Retina (tissue), 1 donor: ENCODE measurements around the gene CIB4.

ENCODE experiments used
- DNase-seq: peaks from one replicate; pipeline ENCODE4 v3.0.0-alpha.2; 2016

CIB4 gene

GRCh38 chr2:26619521-26619951 is 21.6 kb downstream of the CIB4 start:
- no peak for DNase-seq

GRCh38 chr2:26619096-26619495 is 22.1 kb downstream of the CIB4 start:
- no peak for DNase-seq

DNA sequence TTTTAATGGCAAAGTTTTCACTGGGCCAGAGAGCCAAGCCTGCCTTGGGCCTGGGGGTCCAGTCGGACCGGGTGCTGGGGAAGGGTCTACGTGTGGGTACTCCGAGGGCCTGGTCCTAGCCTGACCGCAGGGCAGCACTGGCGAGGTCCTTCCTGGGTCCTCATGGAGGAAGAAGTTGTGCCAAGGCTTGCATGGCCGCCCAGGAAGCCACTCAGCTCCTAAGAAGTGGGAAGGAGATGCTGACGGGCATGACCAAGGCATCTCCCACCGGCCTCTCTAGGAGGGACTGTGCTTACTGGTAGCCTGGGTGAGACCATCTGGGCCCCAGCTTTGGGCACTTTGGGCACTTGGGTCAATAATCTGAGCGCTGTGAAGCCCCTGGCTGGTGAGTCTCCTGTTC is 22.6 kb downstream of the CIB4 start:
- no peak for DNase-seq

- DNase-seq: peak; percentile 57
Observed at GRCh38 chr2:26617588-26618083, 23.5 kb downstream of the CIB4 start.

GRCh38 chr2:26616706-26617587 is 24.2 kb downstream of the CIB4 start:
- DNase-seq: no peak

GRCh38 chr2:26615860-26616705 is 25.1 kb downstream of the CIB4 start:
- peak; percentile 46 for DNase-seq

GRCh38 chr2:26615336-26615859 is 25.8 kb downstream of the CIB4 start:
- DNase-seq: no peak

GRCh38 chr2:26614216-26615138 is 26.7 kb downstream of the CIB4 start:
- DNase-seq: peak; percentile 58

DNA sequence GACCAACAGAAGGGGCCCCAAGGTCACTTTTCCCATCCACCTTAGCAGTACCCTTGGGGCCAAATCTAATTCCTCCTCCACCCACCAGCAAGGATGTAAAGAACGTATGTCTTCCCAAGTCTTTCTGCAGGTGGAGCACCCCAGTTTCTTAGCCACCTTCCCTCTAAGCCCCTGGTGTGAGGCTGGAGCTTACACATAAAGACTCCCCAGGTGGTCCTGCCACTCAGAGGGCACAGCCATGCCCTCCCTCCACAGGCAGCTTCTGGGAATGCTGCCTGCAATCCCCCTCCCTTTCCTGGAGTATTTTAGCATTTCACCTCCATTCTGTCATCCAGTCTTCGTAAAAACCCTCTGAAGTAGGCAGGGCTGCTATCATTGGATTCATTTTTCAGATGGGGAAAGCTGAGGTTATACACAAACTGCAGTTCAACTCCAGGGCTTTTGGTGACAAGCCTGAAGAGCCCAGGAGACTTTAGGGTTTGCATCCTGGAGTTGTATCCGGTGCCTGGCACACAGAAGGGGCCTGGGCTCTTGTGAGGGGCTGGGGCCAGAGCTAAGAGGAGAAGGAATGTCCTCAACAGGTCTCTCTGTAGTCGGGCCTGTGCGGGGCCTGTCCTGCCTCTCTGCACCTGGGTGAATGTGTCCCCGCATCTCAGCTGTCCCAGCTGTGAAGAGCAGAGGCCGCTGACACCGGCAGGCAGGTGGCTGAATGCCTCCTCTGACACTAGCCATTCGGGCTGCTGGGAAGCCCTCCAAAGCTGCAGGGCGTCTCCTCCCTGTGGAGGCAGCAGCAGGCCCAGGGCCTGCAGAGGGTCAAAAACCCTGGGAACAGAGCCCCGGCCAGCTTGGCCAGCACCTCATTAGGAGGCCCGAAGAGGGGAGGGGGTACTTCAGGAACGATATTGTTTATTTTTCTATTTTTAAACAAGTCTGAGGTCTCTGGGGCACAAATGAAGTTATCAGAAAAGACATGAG is 27.6 kb downstream of the CIB4 start:
- DNase-seq: no peak

DNA sequence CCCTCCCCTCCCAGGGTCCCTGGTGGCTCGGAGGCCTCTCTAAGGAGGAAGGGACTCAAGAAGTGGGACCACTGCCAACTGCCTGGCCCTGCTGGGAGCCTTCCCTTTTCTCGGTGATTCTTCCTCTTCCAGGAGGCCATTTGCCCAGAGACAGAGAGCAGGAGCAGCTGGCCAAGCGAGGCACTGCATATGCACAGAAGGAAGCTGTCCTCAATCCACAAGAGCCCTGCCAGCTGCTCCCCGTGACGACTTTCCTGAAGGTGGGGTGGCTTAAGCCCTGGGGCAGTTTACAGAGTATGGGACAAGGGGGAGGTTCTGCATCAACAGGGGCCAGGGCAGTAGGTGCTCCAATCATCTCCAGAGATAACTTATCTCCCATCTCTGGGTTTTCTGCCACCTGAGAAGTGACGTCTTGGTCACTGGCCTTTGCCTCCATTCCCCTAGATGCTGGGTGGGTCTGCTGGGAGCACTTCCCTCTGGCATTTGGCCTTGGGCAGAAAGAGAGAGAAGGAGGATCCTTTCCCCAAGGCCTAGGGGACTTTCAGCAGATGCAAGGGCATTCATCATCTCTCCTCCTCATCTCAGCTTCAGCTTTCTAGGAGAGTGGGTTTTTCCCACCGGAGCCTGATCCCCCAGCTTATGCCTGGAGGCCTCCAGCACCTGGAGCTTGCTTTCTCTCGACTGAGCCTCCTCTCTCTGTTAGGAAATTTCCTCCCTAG is 28.5 kb downstream of the CIB4 start:
- peak; percentile 65 for DNase-seq

DNA sequence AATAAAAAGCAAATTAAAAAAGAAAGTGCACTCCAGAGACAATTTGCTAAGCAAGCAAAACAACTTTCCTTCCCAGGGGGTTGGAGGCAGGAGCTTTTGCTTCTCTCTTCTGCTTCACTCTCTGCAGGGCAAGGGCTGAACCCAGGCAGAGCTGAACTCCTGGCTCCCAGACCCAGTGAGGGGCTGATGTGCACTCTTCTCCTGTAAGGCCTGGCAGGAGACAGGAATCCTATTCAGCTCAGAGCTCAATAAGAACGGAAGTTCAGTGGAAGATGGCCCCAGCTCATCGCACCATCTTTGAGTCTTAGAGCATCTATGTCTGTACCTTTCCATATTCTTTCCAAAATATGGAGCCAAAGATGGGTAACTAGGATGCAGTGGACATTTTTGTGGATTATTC is 29.1 kb downstream of the CIB4 start:
- no peak for DNase-seq

- no peak for DNase-seq
Observed at GRCh38 chr2:26610504-26611335, 30.4 kb downstream of the CIB4 start.

DNA sequence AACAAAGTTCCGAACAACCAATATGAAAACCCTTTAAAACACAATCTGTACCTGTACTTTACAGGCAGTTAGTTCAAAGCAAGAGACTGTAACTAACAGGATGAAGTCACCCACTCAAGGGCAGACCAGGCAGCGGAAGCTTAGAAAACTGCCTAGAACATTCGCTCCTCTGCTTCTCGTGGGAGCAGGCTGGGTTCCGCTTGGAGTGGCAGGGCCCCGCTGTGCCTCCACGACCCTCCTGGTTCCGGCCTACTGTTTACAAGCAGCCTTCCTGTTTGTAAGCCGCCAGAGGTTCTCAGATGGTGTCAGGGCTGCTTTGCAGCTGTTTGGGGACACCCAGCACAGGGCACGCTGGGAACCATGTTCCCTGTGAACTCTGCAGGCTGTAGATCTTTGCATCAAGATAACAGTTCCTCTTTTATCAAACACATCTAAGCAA is 31.3 kb downstream of the CIB4 start:
- DNase-seq: no peak

DNA sequence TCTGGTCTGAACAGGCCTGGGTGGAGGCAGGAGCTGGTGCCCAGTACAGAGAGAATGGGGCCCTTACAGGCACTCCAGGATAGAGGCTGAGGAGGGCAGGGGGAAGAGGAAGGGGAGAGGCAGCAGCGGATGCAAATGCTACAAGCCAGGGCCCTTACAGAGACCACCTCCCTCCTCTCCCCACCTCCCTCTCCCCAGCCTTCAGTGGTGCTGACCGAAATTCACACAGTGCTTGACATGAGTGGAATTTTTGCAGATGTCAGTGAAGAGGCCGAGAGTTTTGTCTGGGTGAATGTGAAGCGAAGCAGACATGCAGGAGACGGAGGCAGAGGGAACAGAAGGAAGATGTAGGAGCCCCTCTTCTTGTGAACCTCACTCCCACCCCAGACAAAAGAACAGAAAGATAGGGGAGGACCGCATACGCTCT is 31.9 kb downstream of the CIB4 start:
- no peak for DNase-seq

DNA sequence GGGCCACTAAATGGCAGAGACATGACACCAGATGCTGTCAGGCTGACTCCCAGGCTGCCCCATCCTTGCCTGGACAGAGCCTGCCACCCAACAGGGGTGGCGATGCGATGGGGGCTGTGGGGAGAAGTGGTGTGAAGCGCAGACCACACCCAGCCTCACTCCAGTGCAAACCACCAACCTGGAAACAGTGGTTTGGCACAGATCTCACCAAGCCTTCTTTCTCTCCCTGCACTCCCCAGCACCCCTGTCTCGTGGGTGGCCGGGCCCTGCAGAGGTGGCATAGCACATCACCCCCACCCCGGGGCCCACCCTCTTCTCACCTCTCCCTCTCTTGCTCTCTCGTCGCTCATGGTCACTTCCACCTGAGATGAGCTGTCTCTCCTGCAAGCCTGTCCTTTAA is 32.6 kb downstream of the CIB4 start:
- no peak for DNase-seq

- DNase-seq: no peak
Observed at GRCh38 chr2:26607698-26608097, 33.5 kb downstream of the CIB4 start.

GRCh38 chr2:26606847-26607190 is 34.3 kb downstream of the CIB4 start:
- DNase-seq: no peak

GRCh38 chr2:26605999-26606846 is 34.9 kb downstream of the CIB4 start:
- peak; percentile 40 for DNase-seq
